HG02588 (cell line): ENCODE data around the gene FKBP1C.

Experiments used
- ATAC-seq: cut with Tn5 transposase; IDR thresholded peaks from one replicate; pipeline ENCODE4 v1.9.1; 2021; ENCODE audit warnings: mild to moderate bottlenecking, moderate library complexity; ENCODE audit not compliant: unreplicated experiment

The FKBP1C gene

DNA sequence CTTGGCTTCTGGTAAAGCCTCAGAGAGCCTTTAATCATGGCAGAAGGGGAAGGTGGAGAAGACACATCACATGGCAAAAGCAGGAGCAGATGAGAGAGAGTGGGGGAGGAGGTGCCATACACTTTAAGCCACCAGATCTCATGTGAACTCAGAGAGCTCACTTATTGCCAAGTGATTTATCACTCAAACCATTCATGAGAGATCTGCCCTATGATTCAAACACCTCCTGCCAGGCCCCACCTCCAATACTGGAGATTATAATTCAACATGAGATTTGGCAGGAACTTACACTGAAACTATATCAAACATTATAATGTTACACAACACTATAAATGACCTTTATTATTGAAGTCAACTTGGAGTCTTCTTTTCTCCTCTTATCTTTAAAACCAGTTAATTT is 47.9 kb downstream of the FKBP1C start:
- no peak for ATAC-seq

DNA sequence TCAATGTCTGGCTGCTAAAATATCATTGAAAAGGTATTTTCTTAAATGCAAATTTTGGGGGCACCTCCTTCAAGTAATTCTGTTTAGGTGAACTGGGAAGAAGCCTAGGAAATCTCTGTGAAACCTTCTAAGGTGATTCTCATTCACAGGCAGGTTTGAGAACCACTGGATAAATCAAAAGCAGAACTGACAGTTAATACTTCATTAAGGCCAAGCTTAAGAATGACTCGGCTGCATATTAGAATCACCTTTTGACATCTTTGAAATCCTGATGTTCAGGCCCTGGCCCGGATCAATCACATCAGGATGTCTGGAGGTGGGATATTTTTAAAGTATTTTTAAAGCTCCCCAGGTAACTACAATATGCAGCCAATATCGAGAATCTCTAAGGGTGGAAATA is 50.6 kb downstream of the FKBP1C start:
- no peak for ATAC-seq
